ACHN (cell line): ENCODE measurements around the gene EZH1.

Experiments used
- DNase-seq: peaks from one replicate; pipeline ENCODE4 v3.0.0-alpha.2; 2015
- in situ Hi-C: cut with HindIII; loops from 2 replicates; pipeline ENCODE4 v1.10.0; 2017; ENCODE audit warnings: low sequenced_read_pairs, low pct_ligation_motif_present, low pct_unique_long_range_greater_than_20kb

The EZH1 gene

DNA sequence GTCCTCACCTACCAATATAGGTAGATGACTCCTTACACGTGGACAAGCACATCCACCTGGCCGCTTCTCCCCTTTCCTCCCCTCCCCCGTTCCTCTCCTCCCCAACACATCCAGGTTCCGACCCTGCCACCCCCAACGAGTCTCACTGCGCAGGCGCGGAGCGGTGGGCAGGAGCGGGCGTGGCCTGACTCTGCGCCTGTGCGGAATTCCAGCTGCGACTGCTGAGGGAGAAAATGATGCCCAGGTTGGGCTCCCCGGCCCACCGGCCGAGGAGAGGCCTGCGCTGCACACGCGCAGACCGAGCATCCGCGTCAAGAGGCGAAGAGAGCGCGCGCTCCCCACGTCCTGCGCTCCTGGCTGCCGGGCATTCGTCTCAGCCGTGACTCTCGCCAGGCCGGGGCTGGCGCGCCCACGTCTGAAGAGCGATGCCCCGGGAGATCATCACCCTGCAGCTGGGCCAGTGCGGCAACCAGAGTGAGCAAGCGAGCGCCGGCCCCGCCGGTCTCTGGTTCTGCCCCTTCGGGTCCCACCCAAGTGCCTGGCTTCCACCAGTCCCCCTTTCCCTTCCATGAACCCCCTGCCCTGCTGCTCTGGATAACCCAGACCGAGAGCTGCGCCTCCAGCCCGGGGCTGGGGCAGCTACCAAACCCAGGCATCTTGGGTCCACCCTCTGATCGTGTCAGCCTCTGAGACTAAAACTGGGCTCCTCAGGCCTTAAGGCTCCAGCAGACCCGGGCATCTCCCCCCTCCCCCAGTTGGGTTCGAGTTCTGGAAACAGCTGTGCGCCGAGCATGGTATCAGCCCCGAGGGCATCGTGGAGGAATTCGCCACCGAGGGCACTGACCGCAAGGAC is 85.5 kb downstream of the EZH1 start, which contains the start of gene TUBG2:
TUBG2 (plus strand) TSS at position 206 of the 853 bp plus-strand sequence; CDS start at position 426, 220 bp downstream.
- in situ Hi-C loops, result no loop called here
- peak; percentile 93 for DNase-seq

DNA sequence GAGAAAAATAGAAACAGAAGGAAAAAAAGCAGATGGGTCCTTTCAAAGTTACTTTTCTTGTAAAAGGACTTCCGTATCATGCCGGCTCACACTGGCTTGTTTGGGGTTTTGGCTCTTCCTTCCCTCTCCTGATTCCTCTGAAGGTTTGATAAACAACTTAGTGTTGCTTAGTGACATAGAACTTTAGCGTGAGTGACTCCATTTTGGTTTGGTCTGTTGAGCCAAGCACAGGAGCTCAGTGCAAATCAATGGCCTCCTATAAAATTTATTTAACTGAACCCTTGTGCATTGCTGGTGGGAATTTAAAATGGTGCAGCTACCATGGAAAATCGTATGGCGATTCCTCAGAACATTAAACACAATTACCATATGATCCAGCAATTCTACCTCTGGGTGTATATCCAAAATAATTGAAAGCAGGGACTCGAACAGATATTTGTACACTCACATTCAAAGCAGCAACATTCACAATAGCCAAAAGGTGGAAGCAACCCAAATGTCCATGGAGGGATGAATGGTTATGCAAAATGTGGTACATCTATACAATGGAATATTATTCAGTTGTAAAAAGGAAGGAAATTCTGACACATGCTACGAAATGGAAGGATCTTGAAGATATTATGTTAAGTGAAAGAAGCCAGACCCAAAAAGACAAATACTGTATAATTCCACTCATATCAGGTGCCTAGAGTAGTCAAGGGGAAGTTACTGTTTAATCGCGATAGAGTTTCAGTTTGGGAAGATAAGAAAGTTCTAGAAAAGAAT is 86.8 kb downstream of the EZH1 start:
- in situ Hi-C loops, result no loop called here
- DNase-seq, result no peak

DNA sequence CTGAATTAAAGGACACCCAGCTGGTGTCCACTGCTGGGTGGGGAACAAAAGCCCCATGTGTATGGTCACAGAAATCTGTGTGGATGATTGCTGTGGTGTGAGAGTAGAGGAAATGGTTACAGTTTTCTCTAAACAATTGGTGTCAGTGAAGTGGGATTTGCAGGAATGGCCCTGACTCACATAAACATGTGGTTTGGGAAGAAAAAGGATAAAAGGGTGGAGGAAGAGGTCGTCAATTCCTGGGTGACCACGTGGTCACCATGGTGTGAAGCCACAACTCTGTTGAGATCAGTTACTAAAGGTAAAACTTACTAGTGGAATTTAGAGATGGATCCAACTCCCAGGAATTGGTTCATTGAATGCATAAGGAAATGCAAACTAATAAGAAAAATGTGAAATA is 89.3 kb downstream of the EZH1 start:
- peak; percentile 32 for DNase-seq
- in situ Hi-C loops, result no loop called here

DNA sequence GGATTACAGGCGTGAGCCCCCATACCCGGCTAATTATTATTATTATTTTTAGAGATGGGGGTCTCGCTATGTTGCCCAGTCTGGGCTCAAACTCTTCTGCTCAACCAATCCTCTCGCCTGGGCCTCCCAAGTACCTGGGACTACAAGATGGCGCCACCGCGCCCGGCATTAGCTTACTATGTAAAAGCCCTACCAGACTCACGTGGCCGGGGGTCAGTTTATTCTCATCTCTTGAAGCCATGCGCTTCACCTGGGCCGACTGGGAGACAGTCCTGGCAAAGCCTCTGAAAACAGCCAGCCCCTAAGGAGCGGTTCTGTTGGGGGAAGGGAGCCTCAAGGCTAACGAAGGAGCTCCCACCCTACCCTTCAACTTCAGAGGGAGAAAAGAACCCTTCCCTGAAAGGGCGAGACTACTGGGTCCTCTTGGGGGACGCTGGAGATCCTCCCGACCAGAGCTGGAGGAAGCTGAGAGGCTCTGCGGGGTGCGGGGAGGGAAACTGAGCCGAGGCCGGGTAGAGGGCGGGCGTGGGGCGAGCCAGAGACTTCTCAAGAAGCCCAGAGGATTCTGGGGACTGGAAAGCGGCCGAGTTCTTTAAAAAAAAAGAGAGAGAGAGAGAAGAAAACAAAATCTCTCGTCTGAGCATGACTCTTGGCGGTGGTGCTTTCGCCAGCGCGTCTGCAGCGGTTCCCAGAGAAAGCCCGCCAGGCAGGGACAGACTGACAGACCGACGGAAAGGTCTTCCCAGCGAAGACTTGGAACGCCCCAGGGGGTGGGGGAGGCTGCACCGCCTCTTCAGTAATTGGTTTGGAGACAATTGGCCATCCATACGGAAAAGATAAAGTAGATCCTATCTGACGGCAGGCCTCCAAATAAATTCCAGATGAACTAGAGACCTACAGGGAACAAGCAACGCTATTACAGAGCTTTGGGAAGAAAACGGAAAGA is 91.4 kb downstream of the EZH1 start:
- in situ Hi-C loops, result no loop called here
- no peak for DNase-seq

DNA sequence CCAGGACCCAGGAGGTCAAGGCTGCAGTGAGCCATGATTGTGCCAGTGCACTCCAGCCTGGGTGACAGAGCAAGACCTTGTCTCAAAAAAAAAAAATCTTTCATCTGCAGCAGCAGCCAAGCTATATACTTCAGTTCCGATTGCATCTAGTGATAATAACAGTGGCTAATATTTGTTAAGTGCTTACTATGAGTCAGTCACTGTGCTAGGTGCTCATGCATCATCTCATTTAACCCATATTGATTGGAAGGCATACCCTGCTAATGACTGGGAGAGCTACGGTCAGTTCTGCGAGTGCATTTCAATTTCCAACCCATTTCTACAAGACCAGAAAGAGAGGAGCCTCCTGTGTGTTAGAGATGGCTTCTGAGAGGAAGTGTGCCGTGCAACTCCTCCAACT is 93.4 kb downstream of the EZH1 start:
- DNase-seq, result no peak
- in situ Hi-C loops, result no loop called here
